ENCODE data around the gene NME7.
A peak's percentile ranks its signal among the peaks of the same experiment; 100 is the strongest.
"Not testable (repeated sequence)": the region's sequence is repeated elsewhere in the genome, so short reads cannot be mapped to it uniquely, and the experiment has no call there.

NME7 gene

DNA sequence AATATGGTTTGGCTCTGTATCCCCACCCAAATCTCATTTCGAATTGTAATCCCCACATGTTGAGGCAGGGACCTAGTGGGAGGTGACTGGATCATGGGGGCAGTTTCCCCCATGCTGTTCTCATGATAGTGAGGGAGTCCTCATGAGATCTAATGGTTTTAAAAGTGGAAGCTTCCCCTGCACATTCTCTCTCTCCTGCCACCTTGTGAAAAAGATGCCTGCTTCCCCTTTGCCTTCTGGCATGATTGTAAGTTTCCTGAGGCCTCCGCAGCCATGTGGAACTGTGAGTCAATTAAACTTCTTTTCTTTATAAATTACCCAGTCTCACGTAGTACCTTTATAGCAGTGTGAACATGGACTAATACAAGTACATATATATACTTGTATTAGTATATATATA, 25.5 kb downstream of the NME7 start:
- DNase-seq (ENCODE audit: low spot score), result not testable (repeated sequence)

DNA sequence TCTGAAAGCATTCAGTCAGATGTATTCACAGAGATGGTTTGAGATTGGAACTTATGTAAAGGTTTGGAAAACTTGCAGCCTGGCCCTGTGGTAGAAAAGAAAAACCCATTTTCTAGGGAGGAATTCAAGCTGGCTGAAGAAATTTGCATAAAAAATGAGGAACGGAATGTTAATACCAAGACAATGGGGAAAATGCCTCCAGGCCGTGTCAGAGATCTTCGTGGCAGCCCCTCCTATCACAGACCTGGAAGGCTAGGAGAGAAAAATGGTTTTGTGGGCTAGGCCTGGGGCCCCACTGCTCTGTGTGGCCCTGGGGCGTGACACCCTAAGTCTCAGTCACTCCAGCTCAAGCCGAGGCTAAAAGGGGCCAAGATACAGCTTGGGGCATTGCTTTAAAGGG, 26.7 kb downstream of the NME7 start:
- DNase-seq (ENCODE audit: low spot score), result no peak

DNA sequence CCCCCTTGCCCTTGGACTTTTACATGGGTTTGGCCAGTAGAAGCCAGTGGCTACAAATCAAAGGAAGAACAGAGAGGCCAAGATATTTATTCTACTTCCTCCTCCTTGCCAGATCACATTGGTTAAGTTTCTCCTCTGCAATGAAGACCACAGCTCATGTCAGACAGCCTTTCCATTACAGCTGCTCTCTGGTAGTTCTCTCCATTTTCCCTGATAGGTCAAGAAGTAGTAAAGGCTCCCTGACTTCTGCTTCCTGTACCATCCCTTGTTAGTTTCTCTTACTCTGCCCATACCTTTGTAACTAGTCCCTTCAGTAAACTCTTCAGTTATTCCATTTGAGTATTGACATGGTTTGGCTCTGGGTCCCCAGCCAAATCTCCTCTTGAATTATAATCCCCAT, 27.8 kb downstream of the NME7 start:
- no peak for DNase-seq (ENCODE audit: low spot score)

DNA sequence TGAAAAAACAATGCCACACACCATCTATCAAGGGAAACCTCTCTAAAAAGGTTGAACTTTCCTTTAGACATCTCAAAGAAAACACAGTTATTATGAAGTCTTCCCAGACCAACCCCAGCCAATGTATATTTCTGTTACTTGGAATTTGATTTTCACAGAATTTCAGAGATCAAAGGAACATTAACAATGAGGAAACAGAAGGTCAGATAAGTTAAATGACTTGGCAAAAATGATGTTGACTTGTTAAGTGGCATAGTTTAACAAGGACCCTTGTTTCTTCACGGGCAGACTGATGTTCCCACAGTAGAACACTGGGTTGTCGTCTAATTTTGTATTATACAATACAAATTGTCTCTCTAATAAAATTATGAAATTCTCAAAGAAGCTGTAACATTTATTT, 29.0 kb downstream of the NME7 start:
- DNase-seq (ENCODE audit: low spot score), result no peak

DNA sequence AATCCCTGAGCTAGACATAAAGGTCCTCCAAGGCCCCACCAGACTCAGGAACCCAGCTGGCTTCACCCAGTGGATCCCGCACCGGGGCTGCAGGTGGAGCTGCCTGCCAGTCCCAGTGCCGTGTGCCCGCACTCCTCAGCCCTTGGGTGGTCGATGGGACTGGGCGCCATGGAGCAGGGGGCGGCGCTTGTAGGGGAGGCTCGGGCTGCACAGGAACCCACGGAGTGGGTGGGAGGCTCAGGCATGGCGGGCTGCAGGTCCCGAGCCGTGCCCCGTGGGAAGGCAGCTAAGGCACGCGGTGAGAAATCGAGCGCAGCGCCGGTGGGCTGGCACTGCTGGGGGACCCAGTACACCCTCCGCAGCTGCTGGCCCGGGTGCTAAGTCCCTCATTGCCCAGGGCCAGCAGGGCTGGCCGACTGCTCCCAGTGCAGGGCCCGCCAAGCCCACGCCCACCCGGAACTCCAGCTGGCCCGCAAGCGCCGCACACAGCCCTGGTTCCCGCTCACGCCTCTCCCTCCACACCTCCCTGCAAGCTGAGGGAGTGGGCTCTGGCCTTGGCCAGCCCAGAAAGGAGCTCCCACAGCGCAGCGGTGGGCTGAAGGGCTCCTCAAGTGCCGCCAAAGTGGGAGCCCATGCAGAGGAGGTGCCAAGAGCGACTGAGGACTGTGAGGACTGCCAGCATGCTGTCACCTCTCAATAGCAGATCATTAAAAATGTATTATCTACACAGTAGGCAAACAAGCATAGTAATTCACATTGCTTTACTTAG, 30.5 kb downstream of the NME7 start:
- DNase-seq (ENCODE audit: low spot score), result not testable (repeated sequence)

DNA sequence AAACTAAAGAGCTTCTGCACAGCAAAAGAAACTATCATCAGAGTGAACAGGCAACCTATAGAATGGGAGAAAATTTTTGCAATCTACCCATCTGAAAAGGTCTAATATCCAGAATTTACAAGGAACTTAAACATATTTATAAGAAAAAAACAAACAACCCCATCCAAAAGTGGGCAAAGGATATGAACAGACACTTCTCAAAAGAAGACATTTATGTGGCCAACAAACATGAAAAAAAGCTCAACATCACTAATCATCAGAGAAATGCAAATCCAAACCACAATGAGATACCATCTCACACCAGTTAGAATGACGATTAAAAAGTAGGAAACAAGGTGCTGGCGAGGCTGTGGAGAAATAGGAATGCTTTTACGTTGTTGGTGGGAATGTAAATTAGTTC, 32.9 kb downstream of the NME7 start:
- not testable (repeated sequence) for DNase-seq (ENCODE audit: low spot score)

DNA sequence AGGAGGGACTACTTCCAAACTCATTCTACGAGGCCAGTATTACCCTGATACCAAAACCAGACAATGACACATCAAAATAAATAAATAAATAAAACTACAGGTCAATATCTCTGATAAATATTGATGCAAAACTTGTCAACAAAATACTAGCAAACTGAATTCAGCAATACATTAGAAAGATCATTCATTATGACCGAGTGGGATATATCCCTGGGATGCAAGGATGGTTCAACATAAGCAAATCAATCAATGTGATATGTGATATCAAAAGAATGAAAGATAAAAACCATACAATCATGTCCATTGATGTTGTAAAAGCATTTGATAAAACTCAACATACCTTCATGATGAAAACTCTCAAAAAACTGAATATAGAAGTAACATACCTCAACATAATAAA, 36.7 kb downstream of the NME7 start:
- no peak for DNase-seq (ENCODE audit: low spot score)

DNA sequence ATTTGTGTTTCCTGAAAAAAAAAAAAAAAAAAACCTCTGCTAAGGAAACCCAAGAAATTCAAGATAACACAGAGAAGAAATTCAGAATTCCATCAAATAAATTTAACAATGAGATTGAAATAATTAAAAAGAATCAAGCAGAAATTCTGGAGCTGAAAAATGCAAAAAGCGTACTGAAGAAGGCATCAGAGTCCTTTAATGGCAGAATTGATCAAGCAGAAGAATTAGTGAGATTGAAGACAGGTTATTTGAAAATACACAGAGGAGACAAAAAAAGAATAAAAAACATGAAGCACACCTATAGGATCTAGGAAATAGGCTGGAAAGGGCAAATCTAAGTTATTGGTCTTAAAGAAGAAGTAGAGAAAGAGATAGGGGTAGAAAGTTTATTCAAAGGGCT, 38.2 kb downstream of the NME7 start:
- no peak for DNase-seq (ENCODE audit: low spot score)

DNA sequence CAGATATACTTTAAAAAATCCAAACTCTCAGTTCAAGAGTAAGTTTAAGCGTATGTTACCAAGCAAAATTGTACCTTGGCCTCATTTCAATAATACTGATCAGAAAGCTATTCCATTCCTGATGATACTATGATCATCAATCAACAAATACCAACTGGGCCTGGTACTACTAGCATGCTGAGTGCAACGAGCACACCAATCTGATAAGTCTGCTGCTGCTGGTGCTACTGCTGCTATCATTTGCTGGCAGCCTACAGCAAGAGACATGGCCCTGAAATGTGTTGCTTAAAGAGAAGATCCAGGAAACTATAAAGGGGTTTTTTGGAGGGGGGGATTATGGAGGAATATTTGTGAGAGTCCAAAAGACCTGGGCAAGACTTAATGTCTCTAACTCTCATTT, 39.7 kb downstream of the NME7 start:
- DNase-seq (ENCODE audit: low spot score), result no peak

DNA sequence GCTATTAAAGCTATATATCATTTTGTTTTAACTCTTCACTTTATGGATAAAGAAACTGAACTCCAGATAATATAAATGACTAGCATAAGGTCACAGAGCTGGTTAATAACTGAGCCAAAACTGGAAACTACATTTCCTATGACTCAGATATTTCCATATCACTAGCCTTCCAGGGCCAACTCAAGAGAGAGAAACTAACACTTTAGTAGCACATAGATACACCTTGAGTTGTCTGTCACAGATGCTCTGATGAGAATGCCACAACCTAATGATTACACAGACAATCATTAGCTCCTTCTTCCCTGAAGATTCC, 40.7 kb downstream of the NME7 start:
- peak; percentile 53 for DNase-seq (ENCODE audit: low spot score)

DNA sequence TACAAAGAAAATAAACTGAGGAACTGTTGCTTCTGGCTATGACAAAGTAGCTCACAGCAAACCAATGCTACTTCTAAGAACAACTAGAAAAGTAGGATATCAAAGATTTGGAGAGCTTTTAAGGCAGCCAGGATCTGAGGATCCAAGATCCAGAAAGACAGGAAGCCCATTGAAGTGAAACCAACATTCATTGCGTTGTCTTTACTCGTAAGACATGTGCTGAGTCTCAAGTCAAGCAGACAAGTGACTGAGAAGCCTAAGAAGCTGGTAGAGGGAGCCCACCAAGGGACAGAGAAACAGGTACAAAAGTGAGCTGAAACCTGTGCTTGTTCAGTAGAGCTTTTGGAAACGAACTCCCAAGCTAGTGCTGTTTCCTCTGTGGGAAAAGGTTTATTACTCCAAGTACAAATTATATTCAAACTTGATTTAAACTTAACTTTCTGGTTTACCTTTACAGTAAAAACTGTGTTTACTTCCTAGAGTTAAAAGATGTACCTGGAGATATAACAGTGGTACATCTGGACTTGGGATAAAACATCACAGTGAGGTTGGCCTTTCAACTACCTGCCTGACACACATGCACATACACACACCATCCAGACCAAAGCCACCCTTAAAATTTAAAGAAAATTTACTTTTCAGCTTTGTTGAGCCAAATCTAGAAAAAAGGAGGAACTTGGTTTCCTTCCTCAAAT, 41.2 kb downstream of the NME7 start:
- DNase-seq (ENCODE audit: low spot score), result no peak

DNA sequence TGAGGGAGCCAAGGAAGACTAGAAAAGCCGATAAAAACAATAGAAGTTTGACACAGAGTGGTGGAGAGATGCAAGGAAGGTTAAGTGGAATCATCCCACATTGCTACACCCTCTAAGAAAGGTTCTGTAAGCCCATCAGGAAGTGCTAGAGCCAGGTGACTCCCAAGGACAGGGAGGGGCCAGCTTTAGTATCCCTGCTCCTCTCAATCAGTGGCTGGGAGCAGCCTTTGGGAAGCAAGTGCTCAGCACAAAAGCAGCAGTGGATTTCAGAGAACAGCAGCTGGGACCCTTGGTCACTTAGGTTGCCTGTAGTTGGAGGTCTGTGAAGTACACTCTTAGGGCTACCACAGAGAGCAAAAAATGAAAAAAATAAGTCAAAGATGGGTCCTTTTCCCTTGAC, 42.5 kb downstream of the NME7 start:
- no peak for DNase-seq (ENCODE audit: low spot score)

DNA sequence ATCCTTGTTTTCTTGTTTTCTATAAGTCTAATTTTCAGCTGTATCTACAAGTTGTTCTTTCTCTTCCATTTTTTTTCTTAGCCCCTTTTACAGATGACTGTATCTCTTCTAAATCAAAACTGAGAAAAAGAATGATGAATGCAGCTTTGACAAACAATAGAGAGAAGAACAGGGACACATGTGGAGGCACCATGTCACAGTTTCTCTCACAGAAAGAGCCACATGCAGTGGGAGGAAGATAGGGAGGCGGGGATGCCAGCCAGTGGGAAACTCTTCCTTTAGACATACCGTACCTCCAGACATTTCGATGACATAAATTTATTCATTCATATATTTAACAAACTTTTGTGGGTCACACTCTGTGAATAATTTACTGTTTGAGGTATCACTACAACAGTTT, 45.5 kb downstream of the NME7 start:
- DNase-seq (ENCODE audit: low spot score), result no peak

DNA sequence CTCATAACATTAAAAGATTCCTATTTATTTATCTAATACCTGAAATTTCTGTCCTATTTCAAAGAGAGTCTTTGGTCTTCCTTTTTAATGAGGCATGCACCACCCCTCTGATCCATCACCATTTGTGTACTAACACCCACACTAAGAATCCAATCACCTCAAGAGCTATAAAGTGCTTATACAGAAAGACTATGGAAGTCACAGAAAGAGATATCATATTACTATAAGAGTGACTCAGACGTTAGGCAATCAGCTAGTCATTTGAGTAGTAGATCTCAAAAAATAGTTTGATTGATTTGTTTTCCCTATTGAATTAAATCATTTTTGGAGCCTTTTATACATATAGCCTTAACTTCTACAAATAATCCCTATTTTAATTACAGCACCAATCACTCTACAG, 46.1 kb downstream of the NME7 start:
- DNase-seq (ENCODE audit: low spot score), result no peak

DNA sequence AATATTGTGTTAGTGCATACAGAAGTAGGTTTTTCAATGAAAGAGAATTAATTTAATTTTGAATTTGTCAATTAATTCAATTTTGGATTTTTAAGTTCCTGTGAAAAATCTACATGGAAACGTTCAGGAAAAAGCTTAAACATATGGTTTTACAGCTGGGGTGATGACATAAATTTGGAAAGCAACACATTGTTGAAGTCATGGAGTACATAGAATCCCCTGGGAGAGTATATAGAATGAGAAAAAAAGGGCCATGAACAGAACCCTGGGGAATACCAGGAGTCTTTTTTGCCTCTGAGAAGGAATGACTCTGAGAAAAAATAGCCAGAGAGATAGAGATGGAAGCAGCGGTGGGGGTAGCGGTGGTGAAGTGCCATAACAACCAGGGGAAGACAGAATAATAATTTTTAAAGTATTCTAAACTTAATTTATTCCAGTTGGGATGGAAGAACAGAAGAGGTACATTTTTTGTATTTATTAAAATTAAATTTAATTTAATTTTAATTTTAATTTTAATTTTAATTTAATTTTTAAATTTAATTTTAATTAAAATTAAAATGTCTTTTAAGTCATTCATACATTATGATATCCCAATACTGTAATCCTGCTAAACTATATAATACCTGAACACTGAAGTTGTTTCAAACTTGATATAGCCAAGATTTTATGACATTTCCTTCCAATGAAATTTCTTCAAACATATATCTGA, 48.9 kb downstream of the NME7 start:
- DNase-seq (ENCODE audit: low spot score), result no peak

DNA sequence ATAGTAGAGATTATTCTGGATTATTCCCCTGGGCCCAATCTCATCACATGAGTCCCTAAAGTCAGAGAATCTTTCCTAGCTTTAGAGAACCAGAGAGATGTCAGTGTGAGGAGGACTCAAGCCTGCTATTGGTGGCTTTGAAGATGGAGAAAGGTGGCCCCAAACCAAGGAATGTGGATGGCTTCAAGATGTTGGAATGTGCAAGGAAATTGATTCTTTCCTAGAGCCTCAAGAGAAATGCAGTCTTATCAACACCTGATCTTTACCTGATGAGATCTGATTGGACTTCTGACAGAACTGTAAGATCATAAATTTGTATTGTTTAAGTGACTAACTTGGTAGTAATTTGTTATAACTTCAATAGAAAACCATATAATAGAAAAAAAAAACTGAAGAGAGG, 51.0 kb downstream of the NME7 start:
- DNase-seq (ENCODE audit: low spot score), result no peak

DNA sequence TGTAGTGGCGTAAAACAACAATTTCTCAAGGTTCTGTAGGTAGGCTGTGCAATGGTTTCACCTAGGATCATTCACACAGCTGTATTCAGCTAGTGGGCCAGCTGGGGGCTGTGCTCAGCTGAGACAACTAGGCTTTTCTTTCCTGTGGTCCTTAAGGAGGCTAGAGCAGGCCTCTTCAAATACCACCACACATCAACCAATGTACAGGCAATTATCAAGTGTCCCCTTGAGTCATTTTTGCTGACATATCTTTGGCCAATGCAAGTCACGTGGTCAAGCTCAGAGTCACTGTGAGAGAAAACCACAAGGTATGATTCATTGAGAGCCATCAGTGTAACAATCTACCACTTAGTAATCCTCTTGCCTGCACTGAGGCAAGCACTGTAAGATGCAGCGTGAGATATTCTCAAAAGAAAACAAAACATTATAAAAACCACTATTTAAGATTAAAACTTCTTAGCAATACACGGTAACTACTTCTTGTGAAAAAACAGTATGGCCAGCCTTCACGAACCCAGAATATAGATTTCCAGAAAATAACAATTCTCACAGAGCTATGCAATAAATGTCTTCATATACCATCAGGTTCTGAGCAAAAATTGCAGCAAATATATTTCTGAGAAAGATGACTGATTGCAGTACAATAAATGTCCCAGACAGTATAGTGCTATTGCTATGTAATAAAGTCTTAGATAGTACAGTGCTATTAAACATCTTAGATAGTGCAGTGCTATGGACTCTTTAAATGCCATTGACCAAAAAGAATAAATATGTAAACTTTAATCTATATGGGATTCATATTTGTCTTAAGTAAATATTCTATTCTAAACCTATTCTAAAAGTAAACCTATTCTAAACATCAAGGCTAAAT, 55.3 kb downstream of the NME7 start:
- DNase-seq (ENCODE audit: low spot score), result peak; percentile 84

DNA sequence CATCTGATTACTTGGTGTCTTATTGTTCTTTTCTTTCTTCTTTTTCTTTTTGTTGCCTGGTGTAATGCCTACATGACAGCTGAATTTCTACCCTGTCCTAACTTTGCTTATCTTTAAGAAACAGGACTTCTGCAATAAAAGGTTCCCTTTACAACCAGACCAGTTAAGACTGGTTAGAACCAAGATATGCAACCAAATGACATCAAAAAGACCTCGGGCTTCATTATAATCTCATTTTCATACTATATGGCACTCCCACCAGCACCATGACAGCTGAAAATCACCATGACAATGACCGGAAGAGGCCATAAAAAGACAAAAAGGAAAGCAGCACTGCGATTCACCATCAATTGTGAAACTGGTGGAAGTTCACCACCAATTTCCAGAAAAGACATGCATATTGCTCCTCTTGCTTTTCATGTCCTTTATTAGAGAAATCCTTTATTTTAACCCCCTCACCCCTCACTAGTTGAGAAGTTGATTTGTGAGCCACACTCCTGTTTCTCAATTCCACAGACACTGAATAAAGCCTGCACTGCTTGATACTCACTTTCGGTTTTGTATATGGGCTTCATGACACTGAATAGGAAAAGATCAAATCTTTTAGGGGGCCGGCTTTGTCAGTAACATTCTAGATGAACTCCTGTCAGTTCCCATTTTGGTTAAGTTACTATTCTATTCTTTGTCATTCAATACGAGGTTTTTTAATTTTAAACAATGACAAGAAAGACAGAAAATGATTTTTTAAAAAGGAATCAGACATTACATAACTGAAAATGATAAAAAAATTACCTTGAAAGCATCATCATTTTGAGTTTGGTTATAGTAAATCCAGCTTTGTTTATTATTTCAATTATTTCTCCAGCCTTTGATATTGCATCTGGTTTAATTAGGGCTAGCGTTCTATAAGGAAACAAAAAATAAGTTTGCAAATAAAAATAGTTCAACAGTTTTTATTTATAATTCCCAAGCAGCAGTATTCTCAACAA, 58.1 kb downstream of the NME7 start:
- DNase-seq (ENCODE audit: low spot score), result no peak

DNA sequence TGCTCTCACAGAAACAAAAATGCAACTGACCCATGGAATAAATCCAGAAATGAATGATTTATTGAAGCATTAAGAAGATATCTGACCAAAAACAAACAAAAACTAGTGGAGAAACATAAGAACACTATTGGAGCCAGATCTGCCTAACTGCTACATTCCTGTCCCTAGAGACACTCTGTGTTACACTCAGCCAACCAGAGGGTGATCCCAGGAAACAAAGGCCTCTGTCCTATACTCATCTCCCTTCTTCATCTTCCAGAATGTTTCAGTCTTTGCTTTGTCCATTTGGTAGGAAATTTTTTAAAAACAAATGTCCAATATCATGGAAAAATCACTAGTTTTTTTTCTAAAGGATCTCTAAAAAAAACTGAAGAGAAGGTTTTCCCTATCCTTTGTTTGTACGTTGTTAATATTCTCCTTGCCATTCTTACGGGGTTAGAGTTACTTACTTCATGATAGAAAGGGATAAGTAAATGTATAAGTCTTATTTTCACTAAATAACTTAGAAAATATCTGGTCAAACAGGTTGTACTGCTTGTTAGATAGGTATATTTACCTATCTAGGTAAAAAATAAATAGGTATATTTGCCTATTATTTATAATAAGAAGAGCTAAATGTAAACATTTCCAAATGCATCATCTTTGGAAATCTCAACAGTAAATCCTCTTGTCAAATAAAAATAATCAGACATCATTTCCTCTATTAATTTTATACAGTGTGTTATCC, 59.1 kb downstream of the NME7 start:
- no peak for DNase-seq (ENCODE audit: low spot score)

DNA sequence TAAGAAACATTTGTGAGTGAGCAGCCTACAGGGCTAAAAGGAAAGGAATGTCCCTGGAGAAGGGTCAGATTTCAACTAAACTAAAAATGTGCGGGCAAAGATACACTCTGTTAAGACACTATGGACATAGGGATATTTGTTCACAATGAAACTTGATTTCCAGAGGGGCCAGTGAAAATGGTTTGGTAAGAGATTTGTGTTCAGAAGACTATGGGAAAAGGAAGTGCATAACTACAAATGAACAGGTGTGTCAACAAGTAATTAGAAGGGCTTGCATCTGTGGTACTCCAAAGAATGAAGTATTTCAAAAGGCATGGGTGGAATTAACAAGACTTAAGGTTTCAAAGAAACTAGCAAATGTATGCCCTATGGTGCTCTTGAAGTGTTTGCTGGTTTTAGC, 60.4 kb downstream of the NME7 start:
- no peak for DNase-seq (ENCODE audit: low spot score)

DNA sequence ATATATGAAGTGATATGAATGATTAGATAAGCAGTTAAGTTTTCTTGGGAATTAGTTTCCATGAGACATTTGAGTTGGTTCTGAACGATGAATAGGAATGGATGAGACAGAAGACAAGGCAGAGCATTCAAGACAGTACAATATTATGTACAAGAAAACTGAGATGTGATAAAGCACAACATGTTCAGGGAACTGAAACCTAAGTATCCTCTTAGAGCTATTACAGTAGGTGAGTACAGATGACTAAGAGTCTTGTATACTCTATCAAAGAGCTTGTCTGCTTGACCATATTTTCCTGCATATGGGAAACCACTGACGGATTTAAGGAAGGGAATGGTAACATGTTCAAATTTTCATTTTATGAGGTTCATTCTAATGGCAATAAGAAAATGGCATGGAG, 61.6 kb downstream of the NME7 start:
- DNase-seq (ENCODE audit: low spot score), result no peak
